LNCAP (cell line): ENCODE measurements around the gene DNAJB11.

Source experiments
- TF ChIP-seq, protein P1 (sequence below): fragments of 450-650 bp; IDR thresholded peaks from 2 replicates; pipeline ENCODE4 v1.5.1; 2017; ENCODE audit warnings: mild to moderate bottlenecking

DNAJB11 gene

DNA sequence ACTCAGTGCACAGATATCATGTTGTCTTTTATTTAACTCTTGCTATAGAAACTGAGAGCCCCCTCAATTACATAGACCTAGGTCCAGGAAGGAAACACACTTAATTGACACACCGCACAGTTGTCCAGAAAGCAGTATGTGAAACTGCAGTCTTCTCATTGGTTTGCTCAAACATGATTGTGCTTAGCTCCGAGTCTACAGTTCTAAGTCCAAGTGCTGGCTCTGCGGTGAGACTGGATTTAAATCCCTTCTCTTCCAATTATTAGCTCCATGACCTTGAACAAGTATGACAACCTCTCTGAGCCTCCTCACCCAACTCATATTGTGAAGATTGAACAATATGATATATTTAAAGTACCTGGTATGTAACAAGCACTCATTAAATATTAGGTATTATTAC, 23.3 kb downstream of the DNAJB11 start:
- TF ChIP-seq, protein P1, sequence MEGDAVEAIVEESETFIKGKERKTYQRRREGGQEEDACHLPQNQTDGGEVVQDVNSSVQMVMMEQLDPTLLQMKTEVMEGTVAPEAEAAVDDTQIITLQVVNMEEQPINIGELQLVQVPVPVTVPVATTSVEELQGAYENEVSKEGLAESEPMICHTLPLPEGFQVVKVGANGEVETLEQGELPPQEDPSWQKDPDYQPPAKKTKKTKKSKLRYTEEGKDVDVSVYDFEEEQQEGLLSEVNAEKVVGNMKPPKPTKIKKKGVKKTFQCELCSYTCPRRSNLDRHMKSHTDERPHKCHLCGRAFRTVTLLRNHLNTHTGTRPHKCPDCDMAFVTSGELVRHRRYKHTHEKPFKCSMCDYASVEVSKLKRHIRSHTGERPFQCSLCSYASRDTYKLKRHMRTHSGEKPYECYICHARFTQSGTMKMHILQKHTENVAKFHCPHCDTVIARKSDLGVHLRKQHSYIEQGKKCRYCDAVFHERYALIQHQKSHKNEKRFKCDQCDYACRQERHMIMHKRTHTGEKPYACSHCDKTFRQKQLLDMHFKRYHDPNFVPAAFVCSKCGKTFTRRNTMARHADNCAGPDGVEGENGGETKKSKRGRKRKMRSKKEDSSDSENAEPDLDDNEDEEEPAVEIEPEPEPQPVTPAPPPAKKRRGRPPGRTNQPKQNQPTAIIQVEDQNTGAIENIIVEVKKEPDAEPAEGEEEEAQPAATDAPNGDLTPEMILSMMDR = no peak

DNA sequence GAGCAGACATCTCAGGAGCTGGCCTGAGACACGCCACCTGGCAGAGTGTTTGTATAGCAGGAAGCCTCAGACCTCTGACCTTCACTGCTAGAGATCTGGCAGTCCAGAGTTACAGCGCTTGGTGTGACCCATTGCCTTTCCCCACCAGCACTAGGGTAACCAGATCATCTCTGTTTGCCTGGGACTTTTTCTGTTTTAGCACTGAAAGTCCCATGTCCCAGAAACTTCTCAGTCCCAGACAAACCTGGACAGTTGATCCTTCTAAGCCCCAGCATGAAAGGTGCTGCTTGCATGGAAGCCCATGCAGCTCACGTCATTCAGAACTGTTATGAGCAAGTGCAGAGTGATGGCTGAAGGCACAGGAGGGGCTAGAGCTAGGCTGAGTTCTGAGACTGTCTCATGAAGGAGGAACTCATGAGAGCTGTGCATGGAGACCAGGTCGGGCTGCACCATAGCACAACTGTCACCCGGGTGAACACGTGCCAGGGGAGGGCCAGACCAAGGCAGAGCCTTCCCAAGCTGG, 24.1 kb downstream of the DNAJB11 start:
- TF ChIP-seq, protein P1 = no peak

DNA sequence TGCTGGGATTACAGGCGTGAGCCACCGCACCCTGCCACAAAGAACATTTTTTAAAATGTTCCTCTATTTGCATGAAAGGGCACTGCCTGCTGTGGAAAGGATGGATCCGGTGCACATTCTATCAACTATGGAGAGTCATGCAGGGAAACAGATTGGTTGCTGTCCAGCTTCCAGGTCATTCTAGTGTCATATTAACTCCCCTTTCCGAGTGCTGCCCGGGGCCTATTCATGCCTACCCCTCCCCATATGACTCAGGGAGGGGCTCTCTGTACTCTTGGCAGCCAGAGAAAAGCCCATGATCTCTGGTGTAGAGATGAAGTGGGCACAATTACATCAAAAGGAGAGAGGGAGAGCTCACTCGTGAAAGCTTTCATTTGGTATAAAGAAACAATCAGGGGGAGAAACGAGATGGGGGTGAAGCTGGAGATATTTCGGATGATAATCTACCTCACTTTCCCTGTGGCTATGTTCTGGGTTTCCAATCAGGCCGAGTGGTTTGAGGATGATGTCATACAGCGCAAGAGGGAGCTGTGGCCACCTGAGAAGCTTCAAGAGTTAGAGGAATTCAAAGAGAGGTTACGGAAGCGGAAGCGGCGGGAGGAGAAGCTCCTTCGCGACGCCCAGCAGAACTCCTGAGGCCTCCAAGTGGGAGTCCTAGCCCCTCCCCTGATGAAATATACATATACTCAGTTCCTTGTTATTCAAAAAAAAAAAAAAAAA, 26.2 kb downstream of the DNAJB11 start:
- TF ChIP-seq, protein P1 = no peak

DNA sequence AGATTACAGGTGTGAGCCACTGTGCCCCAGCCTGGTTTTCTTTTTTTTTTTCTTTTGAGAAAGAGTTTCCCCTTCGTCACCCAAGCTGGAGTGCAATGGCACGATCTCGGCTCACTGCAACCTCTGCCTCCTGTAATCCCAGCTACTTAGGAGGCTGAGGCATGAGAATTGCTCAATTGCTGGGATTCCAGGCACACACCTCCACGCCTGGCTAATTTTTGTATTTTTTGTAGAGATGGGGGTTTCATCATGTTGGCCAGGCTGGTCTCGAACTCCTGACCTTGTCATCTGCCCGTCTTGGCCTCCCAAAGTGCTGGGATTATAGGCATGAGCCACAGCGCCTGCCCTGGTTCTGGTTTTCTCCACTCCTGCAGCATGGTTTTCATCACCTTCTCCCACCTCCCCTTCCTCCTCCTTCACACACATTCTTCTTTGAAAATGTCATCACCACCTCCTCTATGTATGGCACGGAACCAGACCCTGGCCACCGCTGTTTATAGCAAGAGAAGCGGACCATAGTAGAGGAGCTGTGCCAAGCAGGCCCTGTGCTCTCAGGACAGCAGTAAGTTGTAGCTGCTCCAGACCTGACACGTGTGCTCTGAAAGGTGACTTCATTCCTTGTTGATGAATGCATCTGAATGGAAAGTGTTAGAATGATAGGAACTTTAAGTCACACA, 27.7 kb downstream of the DNAJB11 start:
- TF ChIP-seq, protein P1 = no peak

DNA sequence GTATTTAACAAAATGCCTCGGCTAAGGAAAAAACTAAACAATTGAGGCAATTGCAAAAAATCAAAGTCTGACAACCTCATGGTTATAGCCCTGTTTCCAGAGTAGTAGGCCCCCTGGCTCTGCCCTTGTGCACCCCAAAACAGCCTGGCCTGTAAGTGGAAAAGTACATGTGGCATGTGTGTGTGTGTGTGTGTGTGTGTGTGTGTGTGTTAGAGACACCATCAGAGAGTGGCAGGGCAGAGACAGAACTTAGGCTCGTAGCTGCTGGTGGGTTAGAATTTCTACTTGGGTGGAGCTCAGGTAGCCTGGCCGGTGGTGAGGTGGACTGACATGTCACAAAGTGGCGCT, 28.2 kb downstream of the DNAJB11 start:
- TF ChIP-seq, protein P1 = no peak

DNA sequence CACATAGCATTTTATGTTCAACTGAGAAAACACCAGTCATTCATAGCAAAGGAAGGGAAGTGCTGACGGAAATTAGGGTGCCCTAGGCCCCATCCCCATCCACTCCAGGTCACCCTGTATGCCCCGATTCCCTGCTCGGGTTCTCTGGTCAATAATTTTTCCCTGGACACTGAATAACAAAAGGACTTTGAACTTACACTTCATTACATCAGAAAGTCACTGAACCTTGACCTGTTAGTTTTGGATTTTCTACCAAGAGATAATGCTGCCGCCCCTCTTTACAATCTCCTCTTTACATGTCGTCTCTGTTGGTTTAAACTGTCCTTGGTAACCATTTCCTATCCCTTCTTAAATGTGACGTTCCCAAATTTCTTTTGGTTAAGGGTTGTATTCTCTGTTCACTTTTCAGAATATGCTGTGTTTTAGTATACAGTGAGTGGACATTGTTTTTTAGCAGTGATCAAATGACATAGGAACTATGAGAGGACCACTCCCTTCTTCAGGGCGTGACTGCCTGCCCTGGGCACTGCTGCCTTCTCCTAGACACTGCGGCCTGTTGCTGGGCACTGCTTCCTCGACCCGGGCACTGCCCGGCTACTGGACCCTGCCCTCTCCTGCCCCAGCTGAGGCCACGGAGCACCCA, 28.7 kb downstream of the DNAJB11 start:
- TF ChIP-seq, protein P1 = no peak

DNA sequence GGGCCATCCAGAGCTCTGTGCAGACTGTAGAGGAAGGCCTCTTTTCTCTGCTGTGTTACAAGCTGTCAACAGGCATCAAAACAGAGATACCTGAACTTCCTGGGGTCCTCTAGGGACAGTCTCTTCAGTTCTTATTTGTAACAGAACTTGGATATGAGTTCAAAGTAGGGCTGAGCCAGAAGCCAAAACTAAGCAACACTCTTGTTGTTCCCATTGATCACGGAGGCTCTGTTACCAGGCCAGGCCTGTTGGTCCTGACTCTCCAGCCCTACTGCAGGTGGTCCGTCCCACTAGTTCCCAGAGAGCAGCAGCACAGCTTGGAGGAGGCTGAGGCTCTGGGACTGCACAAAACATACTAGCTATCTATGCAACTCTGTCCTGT, 29.3 kb downstream of the DNAJB11 start:
- TF ChIP-seq, protein P1 = no peak
